GM04504 (cell line): ENCODE results near the gene GPR153.
A peak's percentile ranks its signal among the peaks of the same experiment; 100 is the strongest.

Experiments
- DNase-seq: peaks from one replicate; pipeline ENCODE4 v3.0.0-alpha.2; 2012; ENCODE audit warnings: low read depth

GPR153 gene

DNA sequence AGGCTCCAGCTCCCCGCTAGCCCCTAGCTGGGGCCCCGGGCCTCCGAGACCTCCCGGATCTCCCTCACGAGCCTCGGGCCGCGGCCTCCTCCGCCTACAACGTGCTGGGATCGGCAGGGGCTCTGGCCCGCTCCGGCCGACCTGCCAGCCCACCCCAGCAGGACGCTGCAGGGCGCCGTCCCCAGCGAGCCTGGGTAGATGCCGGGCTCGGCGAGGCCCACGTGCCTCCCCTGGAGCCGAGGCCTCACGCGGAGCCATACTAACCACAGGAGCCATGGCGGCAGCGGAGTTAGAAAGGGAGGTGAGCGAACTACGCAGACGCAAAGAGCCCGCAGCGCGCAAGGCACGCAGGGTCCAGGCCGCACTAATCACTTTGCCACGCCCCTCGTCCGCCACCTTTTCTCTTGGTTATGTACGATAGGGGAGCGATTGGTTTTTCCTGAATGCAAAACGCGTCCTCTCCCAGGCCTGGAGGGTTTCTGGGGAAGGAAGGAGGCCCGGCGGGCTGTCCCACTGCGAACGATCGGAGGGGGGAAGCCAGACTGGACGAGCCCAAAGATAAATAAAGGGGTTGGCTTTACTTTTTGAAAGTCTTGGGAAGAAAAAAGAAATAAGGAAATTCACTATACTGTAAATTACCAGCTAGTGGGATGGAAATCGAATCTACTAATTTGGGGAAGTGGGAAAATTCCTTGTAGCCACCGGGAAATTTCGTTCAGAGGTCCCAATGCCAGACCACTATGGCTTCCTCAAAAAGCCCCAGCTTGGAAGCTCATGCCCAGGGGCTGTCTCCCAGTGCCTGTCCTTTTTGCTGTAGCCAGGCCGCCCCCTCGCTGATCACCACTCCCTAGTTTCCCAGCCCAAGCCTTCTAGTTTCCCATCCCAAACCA is 61.4 kb downstream of the GPR153 start, which contains the start of gene RPL22:
RPL22 (minus strand) TSS at position 298 of the 890 bp plus-strand sequence; CDS start at position 276, 22 bp downstream.
- DNase-seq = peak; percentile 99

DNA sequence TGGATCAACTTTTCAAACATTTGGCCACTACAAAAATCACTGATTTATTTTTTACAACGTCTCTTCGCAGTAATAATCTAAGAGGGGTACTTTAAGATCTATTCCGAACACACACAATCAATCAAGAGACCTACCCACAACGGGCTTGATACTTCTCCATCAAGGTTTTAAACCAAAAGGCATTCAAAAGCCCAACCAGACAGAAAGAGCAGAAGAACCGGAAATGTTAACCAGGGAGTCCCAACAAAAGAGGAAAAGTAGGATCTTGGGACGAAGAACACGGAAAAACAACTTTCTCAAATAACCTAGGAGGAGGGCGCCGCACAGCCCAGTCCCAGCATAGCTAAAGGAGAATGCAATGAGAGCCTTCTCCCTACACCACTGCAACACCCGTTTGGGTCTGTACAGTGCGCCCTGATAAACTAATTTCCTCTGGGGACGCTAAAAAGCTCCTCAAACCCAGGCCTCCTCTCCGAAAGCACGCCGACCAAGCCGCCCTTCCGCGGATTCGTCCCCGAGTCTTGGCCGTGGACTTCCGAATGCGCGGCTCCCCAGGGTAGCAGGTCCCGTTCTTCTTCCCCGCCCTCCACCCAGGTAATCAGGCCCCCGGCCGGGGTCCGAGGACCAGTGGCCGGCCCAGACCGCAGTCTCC is 62.1 kb downstream of the GPR153 start:
- DNase-seq = no peak

DNA sequence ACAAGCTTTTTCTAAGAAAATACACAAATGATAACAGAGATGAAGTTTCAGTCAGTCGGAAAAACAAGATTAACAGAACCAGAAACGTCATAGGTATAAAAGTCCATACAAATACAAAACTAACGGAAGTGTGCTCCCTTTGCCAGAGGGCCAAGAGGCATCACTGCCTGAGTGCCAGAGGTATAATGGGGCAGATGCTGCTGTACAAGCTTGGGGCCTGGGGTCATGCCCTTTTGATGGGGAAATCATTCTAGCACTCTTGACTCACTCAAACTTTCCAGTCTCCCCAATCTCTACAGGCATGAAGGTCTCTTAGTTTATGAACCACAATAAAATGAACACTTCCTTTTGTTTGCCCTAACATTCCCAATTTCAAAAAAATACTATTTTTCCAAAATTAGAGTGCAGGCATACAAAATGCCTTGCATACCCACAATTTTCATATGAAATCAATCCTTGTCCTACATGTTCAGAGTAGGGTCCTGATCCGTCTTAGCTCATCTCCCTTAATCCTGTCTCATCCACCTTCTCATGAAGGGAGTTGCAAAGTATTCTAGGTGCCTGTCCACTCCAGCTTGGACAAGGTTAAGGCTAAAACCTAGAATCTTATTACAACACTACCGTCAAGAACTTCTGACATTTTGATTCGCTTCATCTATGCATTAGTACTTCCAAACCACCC is 63.0 kb downstream of the GPR153 start:
- DNase-seq = no peak
